ENCODE data around the gene TASOR2. TPM values are rescaled to one million over a fixed set of nuclear protein-coding genes. Genes with fewer than 3 reads are reported as not detected.

Gene TASOR2
- total RNA-seq, 1 donor from 2014 or later = 110 TPM

DNA sequence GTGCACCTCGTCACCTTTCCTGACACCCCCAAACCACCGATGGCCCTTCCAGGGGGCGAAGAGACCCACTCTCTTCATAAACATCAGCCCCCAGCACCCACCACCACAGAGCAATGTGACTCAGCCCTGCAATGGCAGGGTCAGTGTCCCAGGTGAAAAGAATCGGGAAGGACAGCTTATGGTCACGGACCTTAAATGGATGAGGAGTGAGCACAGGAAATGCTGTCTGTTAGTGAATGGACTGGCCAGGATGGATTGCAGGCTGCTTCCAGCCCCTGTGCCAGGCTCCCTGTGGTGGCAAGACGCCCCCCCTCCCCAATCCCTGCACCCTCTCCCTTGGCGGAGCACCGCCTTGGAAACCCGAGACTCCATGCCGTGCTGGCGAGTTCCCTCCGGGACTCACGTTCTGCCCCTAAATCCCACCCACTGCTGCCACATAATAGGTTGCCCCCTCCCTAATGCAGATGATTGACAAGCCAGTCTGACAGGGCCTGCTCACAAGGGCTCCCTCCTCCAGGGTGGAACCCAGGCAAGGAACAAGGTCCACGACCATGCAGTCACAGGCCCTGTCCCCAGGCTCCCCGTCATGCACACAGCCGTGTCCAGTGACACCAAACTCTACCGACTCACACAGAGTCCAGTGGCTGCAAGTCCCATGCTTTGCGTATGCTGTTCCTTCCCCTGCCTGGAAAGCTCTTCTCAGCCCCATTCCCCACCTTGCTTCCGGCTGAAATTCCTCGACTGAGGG lies 25.6 kb upstream of the TASOR2 start:
- no peak for DNase-seq

DNA sequence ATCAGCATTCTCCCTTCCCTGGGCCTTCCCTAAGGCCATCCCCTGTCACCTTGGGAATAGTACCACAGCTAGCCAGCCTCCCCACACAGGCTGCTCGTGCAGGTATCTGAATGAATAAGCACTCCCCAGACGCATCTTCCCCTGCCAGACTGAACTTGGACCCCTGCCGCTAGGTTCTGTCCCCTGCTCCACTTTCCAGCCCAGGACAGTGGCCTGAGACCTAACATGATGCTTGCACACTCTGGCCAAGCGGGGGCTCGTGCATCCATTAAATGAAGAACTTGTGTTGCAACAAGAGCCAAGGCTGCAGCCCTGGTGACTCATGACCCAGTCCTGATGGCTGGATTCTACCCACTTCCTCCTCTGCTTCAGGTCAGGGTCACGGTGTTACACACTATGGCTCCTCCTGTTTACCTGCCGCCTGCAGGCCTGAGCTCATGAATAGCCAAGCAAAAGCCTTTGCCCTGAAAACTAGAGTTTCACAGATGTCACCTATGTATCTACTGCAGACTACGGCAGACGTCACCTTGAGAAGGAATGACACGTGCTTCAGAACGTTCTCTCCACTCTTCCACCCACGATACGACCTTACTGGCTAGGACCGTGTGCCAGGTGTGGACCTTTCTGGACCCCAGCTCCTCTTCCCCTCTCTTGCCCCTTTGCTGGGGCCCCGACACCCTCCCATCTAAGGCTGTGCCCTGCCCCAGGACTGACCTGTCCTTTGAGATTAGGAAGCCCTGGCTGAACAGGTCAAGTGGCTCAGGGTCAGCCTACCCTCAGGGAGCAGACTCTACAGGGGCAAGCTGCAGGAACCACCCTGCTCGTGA lies 24.7 kb upstream of the TASOR2 start:
- no peak for DNase-seq

- DNase-seq = no peak
These were observed 23.6 kb upstream of the TASOR2 start for GRCh38 chr10:5661043-5661442.

DNA sequence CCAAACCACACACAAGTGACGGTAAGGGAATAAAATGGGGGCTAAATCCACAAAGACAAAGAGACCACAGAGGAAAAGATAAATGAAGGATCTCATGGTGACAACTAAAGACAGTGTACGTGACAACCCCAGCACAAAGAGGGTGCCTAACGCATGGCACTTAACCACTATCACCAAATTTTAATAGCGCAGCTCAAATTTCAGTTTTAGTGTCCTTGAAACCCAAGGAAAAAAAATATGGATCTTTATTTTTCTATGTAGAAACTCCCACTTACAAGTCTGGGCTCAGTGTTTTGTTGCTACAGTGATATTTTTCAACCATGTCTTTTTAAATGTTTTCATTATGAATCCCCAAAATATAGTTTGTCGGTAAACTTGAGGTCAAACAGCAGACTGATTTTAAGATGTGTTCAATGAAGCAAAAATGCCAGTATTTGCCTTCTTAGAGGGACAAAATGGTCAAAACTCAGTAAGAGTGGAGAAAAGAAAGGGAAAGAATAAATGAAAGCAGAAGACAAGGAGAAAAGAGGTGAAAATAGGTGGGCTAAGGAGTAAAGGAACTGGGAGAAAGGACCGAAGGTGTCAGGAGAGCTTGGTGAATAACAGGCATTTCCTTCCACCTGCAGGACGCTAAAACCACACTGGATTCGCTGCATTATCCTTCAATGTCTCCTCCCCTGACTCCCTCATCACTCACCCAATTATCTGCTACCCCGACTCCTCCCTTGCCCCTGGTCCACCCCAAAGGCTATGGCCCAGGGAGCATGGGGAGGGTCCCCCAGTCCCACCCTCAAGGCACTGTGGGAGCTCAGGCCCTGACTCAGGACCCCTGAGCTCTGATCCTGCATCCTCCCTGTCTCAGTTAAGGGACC lies 21.7 kb upstream of the TASOR2 start:
- no peak for DNase-seq

DNA sequence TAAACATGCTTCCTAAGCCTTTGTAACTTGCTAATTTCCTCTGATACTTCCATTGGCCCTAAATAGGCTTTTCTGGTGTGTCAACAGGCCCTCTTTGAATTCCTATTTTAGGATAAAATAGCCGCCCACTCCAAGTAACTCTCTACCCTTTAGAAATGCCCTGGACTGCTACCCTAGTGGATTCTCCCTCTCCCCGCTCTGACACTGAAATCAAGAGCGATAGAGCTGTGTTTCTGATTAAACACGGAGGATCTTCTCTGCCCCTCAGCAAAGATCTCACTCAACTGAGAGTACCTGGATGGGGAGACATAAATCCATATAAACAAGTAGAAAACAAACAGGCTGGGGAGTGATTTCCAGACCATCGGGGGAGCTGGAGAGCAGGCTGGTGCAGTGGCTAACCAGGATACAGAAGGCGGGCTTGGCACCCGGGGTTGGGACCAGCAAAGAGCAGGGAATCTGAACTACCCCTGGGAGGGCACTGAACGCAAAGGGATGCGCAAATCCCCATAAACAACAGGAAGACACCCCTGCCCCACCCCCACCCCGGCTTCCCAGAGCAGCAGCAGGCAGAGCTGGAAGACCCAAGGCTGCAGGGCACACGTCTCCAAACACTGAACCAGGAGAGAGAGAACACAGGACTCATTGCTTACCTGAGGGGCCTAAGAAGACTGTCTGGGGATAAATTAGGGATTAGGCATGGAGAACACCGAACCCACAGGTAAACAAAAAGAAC lies 20.8 kb upstream of the TASOR2 start:
- DNase-seq = no peak

- no peak for DNase-seq
These were observed 19.1 kb upstream of the TASOR2 start for GRCh38 chr10:5665373-5666007.

DNA sequence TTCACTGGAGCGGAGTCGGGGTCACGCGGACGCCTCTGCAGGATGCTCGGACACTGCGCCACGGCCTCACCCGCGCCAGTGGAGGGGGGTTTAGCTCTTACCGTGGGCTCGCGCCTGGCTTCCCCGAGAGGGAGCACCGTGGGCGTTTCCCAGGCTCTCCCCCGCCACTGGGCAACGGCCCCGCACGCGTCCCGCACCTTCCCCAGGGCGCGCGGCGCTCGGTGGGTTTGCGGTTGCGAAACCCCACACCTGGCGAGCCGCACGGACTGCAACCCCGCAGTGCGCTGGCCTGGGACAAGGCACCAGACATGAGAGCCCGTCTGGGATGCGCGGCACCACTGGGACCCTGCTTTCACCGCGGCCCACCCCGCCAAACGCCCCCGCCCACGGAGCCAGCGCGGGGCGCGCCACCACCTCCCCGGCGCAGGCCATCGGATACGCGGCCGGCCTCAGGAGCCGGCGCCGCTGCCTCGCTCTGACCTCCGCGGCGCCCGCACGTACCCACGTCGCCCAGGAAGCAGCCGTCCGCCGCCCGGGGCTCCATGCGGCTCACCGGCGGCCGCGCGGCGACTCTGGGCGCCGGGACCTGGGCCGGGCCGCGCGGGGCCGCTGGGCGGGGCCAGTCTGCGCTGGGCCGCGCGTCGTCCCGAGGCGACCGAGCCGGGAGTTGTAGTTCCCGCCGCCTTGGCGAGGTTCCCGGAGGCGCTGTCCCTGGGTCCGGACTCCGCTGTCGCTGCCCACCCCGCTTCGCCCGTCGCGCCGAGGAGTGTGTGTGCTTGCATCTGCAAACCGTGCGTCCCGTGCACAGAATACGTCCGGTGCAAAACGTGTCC lies 18.4 kb upstream of the TASOR2 start, which contains the start of gene ASB13:
Gene ASB13 (minus strand): TSS at position 588 of the 833 bp plus-strand sequence. CDS start 44 bp downstream, at position 544.
- peak; percentile 83 for DNase-seq

- DNase-seq = no peak
These were observed 17.6 kb upstream of the TASOR2 start for GRCh38 chr10:5666841-5667630.

DNA sequence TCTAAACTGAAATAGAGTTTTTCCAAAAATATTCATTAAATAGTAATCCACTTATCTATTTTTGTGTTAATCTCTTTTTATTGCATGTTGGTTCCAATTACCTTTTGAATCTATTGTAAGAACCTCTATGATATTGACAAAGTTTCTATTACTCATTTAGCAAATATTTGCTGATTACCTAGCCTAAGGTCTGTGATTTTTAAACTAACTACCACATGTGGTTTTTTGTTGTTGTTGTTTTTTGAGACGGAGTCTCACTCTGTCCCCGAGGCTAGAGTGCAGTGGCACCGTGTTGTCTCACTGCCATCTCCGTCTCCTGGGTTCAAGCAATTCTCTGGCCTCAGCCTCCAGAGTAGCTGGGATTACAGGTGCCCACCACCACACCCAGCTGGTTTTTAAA lies 16.2 kb upstream of the TASOR2 start:
- DNase-seq = no peak

GRCh38 chr10:5669604-5670003 lies 15.0 kb upstream of the TASOR2 start:
- no peak for DNase-seq

DNA sequence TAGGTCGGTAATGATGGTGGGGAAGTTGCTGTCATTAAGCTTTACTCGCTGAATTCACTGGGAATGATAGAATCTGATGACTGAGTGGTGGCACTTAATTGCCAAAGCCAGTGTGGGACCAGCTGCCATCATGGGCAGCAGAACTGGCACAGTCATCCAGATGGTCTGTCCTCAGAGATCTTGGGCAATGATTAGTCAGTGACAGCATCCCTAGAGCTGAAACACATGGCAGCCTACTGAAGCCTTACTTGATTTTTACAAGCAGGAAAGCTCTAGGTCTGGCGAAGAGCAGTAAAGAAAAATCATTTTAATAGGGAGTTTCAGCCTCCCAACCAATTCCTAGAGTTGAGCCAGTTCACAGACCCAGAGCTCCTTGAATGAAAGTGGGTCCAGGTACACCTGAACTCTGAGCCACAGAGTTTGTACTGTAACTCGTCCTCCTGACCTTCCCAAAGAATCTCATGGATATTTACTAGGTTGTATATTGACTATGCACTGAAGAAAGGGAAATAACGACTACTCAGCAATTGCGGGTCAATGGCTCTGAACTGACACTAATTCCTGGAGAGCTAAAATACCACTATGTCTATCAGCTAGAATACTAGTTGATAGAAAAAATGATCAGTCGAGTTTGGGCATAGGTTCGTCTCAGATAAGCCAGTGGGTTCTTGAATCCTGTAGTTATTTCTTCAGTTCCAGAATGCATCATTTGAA lies 13.8 kb upstream of the TASOR2 start:
- DNase-seq = no peak

DNA sequence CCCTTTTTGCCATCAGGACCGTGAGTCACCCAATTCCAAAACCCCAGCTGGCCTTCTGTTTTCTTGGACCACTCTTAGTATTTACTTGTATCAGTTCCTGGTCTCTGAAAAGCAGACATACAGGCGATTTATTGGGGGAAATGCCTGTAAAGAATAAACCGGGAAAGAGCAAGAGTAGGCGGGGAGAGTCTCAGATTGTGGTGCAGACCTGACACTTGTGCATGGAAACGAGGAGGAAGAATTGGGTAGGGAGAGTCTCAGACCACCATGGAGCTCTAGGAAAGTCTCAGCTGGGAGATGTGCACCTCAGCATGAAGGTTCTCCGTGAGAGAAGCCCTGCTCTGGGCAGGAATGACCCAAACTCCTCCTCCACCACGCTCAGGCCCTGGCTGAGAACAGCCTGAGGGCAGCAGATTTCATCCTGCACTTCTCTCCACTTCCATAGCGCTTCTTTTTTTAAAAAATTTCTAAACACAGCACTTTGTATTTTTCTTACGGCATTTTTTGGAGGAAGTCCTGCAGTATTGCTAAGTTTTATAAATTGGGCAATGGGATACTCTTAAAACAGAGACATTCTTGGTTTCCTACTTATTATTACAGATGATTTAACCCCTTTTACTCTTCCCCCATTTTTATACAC lies 6.1 kb upstream of the TASOR2 start:
- no peak for DNase-seq

DNA sequence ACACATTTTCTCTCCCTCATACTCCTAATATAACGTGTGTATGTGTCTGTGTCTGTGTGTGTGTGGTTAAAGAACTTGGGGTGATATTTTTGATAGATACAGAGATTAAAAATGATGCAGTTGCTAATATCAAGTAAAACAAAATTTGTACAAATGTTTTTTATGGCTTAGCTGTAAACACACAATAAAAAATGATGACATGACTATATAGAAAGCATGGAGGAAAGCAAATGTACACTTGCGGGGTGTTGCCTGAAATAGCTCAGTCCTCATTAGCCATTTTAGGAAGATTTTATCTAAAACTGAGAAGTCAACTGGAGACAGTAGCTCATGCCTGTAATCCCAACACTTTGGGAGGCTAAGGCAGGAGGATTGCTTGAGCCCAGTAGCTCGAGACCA lies 5.6 kb upstream of the TASOR2 start:
- DNase-seq = no peak

DNA sequence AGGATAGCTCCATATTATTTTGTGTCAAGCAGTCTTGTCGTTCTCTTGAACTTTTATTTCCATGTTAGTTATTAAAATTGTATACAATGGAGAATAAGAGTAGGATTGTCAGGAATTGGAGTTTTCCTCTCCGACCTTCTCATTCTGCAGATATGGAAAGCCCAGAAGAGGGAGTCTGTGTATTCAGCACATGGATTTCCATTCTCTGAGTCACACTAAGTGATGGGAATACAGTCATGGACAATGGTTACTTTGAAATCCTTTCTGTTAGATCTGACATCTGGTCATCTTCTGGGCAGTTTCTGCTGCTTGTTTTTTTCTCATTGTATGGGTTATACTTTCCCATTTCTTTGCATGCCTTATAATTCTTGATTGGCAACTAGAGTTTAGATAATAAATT lies 5.0 kb upstream of the TASOR2 start:
- no peak for DNase-seq

- DNase-seq = no peak
These were observed 2.7 kb upstream of the TASOR2 start for GRCh38 chr10:5681930-5682329.

DNA sequence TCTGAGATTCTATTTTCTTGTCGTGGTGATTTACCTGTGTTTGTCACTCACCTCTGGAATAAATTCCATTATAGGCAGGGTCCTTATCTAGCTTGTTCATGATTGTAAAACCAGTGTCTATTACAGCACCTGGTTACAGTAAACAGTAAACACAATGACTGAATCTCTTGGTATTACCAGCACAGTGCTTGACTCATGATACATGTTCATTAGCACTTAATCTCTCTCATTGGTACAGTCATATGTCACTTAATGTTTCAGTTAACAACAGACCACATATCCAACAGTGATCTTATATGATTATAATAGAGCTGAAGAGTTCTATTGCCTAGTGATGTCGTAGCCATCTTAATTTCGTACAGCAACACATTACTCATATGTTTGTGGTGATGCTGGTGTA lies 1.6 kb upstream of the TASOR2 start:
- no peak for DNase-seq

DNA sequence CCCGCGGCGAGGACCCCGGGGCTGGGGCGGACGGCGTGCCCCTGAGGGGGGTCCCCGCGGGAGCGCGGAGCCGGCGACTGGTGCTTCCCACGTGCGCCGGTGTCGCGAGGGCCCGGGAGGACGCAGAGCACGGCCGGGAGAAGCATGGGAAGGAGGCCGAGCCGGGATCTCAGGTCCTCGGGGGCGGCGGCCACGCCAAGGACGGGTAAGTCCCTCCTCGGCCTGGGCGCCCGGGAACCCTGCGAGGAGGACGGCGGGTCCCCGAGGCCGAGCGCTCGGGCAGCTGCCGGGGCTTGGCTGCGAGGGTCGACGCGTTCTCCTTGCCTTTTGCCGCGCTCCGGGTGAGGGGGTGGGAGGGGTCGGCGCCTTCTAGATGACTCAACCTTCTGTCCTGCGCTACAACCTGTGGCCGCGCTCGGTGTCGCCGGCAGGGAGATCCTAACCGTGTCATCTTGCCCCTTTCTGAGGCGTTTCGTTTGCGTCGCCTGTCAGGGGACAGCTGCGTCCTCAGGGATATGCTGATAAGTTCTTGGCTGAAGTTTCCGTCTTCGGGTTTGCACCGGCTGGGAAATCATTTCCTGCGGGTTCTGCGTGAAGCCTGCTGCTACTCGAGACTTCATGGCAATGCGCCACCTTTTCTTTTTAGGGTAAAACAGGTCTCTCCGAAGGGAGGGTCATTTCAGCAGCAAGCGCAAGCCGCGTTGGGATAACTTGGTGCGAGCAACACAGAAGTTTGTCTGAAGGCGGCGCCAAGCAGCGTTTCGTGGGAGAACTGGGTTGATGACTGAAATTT lies 529 bp downstream of the TASOR2 start:
- peak; percentile 89 for DNase-seq
